Uterus (tissue), 2 donors: Measurements from ENCODE around the gene STK39.

Experiments
- CTCF ChIP-seq, 4 experiments: fragments of 200-600 bp in 2 of 4; fragments of 450-650 bp in 2 of 4; sonication (generic) in 2 of 4; IDR thresholded peaks; one replicate each; pipeline ENCODE4 v1.5.1; 2016 to 2019; ENCODE audit warnings: antibody characterized with exemption in 4 of 4, mild to moderate bottlenecking in 2 of 4, moderate library complexity in 1 of 4
- POLR2A ChIP-seq, 2 donors: fragments of 450-650 bp; IDR thresholded peaks; one replicate each; pipeline ENCODE4 v1.6.1; 2016; ENCODE audit warnings: antibody characterized with exemption in 2 of 2, mild to moderate bottlenecking in 1 of 2, moderate library complexity in 1 of 2

GRCh38 chr2:168198476-168199207 lies 48.8 kb downstream of the STK39 start:
- no peak for TF ChIP-seq POLR2A (IDR thresholded peaks at IDR 0.05)
- TF ChIP-seq CTCF (IDR thresholded peaks at IDR 0.05) = no peak
